Inflammatory macrophage (primary cell): Measurements from ENCODE around the gene RADIL.

ENCODE experiments used
- DNase-seq, 2 donors: peaks; one replicate each; pipeline ENCODE4 v3.0.0-alpha.2; 2020 to 2022

Gene RADIL

DNA sequence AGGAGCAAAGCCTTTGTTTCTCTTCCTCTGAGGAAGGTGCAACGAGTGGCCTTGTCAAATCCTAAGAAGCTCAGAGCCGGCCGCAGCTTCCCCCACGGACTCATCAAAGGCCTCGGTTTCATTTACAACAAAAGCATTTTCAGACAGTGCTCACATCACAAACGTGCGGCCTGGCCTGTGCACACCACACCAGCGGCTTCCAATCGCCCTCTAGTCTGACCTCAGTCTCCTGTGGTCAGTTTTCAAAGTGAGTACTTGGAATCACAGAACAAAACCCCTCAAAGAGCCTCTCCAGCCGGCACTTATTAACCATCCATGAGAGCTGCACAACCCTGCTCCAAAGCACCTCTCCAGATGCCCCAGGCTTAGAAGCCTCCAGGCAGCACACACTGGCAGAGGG, 3.3 kb downstream of the RADIL start:
- DNase-seq: no peak

GRCh38 chr7:4879396-4880081, 4.0 kb downstream of the RADIL start:
- DNase-seq: no peak

GRCh38 chr7:4878336-4879335, 4.9 kb downstream of the RADIL start:
- DNase-seq: no peak

GRCh38 chr7:4876586-4876985, 6.9 kb downstream of the RADIL start:
- DNase-seq: no peak

- DNase-seq: no peak
These were observed 8.1 kb downstream of the RADIL start for GRCh38 chr7:4875391-4875790.

DNA sequence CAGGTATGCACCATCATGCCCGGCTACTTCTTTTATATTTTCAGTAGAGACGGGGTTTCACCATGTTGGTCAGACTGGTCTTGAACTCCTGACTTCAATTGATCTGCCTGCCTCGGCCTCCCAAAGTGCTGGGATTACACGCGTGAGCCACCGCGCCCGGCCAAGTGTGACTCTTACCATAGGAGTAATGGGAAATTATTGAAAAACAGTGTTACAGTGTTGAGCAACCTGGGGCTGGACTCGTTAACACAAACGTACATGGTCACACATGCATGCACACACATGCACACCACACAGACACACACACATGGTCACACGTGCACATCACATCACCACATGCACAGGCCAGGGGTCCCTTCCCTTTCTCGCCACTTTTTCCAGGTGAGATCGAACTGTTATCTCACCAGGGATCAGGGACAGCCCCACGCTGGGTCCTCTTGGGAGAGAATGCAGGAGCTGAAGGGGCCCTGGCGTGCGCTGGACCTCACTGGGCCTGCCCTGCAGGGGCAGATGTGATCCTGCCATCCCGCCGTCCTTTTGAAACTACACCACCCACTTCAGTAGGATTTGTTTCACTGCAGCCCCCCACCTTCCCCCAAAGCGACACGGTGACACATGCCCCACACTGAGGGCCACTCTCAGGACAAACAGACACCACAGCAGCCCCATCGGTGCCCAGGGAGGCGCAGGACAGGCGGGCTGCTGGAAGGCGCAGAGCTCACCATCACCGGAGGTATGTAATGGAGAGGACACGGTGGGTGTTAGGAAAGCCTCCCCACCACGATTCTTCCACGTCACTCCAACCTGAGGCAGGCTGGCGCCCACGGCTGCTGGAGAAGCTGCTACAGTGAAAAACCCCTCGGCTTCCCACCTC, 10.2 kb downstream of the RADIL start:
- no peak for DNase-seq

DNA sequence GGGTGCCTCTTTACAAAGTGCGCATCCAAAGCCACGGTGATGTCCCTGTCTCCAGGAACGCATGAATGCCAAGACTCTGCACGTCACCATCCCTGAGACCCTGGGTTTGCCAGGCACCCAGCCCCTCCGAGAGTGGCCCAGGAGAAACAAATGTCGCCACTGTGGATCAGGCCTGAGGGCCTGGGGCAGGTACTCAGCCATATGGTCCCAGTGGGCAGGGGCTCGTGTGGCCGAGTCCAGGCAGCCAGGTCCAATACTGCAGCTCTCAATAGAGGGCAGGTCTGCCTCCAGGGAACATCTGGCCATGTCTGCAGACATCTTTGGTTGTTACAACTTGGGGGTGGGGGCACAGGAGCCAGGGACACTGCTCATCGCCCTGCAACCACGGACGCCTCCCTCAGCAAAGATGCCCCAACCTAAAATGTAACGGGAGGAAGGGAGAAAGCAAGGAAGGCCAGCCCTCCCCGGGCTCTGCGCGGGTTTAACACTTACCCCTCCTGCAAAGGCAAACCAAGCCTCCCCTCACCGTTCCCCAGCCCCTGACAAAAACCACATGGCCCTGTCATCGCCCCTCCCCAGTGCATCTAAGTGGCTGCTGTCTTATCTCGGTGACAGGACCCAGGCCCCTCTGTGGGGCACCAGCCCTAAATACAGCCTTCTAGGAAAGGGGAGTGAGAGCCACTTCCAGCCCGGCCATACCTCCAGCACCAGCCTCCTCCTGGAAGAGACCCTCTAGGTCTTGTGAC, 11.4 kb downstream of the RADIL start:
- no peak for DNase-seq

DNA sequence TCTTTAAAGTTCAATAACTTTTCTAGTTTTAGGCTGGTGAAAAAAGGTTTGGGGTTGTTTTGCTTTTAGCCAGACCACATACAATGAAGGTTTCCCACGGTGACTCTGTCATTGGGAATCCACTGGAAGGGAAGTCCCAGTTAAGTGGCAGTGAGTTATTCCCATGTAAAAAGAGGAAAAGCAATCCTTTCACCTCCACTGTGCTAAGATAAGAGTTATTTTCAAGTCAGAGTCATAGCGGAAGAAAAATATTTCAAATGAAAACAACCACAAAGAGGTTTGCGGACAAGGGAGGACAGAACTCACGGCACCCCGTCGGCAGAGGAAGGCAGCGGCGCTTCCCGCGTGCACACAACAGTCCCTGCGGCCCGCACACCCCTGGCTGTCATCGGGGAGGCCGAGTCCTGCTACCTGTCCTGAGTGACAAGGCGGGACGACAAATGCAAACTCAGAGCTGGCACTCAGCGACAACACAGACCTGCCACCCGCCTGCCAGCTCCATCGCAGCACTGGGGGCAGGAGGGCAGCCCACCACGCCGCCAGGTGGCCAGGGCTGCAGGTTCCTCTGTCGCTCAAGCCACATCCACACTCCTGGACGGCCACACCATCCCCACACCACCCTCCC, 12.3 kb downstream of the RADIL start:
- DNase-seq: no peak

GRCh38 chr7:4868493-4868892, 15.0 kb downstream of the RADIL start:
- DNase-seq: no peak

DNA sequence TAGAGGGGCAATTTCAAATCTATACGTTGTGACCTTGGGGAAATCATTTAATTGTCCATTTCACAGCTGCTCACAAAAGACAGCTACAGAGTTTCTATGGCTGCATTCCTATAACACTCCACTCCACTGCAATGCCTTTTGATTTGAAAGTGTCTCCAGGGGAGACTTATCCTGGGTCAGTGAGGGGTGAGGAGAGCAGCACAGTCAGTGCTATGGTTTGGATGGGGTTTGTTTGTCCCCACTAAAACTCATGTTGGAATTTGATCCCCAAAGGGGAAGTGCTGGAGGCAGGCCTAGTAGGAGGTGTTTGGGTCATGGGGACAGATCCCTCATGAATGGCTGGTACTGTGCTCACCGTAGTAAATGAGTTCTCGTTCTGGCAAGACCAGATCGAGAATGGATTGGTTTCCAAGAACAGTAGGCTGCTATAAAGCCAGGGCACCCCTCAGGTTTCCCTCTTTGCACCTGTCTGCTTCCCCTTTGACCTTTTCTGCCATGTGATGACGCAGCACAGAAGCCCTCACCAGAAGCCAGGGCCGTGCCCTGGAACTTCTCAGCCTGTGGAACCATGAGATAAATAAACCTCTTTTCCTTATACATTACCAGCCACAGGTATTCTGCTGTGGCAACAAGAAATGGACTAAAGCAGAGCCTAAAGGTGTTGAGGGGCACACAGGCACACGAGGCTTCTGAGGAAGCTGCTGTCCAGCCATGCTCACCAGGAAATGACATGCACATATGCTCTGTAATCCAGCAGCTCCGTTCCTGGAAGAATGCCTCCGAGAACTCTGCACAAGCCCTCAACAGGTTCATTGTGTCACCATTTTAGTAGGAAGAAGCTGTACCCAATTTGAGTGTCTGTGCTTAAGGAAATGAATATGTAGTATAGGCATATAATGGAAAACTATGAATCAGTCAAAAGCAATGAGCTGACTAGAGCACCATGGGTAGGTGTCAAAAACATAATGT, 16.7 kb downstream of the RADIL start:
- DNase-seq: no peak

DNA sequence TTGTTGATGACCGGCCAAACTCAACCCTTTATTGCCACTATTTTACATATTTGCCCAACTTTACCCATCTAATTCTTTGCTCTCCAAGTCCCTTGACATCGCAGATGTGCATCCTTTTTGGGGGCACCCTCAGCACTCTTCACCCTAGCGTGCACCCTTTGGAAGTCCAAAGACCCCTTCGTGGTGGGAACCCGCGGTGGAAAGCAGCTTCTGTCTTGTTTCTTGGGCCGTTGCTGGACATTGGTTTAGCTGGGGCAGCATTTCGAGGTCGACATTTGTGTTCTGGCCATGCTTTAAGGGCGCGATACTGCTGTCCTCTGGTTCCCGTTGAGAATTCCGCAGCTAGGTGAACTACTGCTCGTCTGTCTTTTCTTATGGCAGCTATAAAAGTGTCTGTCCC, 21.4 kb downstream of the RADIL start:
- no peak for DNase-seq

DNA sequence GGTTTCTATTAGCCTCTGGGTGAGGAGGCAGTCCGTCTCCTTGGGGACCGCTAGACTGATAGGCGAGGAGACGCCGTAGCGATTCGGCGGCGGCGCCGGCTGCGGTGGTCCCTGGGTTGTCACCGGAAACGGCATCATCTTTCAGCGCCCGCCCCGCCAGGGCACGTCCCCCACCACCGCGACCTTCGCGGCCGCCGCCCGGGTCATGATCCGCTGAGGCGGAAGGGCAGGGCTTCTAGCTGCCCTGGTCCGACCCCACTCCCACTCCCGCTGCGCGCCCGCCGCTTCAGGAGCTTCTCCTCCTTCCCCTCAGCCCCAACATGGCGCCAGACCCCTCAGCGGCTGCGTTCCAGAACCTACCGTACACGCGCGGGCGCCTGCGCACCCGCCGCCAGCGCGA, 21.8 kb downstream of the RADIL start, which contains the start of gene PAPOLB:
TSS of gene PAPOLB (minus strand) at position 358 of the 400 bp plus-strand sequence. CDS start at position 138, 220 bp downstream.
- DNase-seq: no peak

GRCh38 chr7:4861227-4861626, 22.3 kb downstream of the RADIL start:
- no peak for DNase-seq

- DNase-seq: no peak
These were observed 26.3 kb downstream of the RADIL start for GRCh38 chr7:4857189-4857588.

DNA sequence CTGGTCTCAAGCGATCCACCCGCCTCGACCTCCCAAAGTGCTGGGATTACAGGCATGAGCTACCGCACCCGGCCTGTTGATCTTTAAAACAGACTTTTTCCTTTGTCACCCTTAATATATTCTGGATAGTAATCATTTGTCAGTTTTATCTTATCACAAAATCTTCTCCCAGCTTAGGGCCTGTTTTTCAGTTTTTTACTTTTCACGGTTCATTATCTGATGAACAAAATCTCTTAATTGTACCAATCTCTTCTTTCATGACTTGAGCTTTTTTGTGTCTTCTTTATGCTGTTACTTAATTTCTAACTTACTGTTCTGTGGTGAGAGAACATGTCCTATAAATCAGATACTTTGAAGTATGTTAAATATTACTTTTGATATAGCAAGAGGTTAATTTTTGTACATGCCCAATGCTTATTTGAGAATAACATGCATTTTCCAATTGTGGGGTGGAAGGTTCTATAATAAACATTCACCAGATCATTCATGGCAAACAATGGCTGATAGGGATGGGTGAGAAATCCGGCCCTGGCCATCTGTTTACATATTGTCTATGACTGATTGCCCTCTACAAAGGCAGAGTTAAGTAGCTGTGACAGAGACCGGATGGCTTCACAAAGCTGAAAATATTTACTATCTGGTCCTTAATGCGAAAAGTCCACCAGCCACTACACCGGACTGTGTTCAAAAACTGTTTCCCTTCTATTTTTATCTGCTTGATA, 27.0 kb downstream of the RADIL start:
- DNase-seq: no peak

- no peak for DNase-seq
These were observed 28.6 kb downstream of the RADIL start for GRCh38 chr7:4854916-4855315.

- peak; percentile 11 to 15 for DNase-seq
These were observed 31.8 kb downstream of the RADIL start for GRCh38 chr7:4851459-4852422.

- no peak for DNase-seq
These were observed 33.2 kb downstream of the RADIL start for GRCh38 chr7:4850262-4850795.
